Adipocyte (in vitro differentiated cells): Measurements from ENCODE around the gene FSTL1.
A peak's percentile ranks its signal among the peaks of the same experiment; 100 is the strongest.

Experiments
- DNase-seq: peaks from one replicate; pipeline ENCODE4 v3.0.0-alpha.2; 2015; ENCODE audit warnings: low read depth
- H3K27me3 ChIP-seq: replicated peaks from 2 replicates; pipeline ENCODE4 v1.7.0; 2013; ENCODE audit warnings: mild to moderate bottlenecking, low read length, moderate library complexity; ENCODE audit not compliant: control insufficient read depth, insufficient read depth
- H3K36me3 ChIP-seq: 2 replicates; pipeline ENCODE4 v1.7.0; 2013; ENCODE audit warnings: low read length, mild to moderate bottlenecking, moderate library complexity; ENCODE audit not compliant: control insufficient read depth, insufficient read depth, severe bottlenecking
- H3K4me1 ChIP-seq: 2 replicates; pipeline ENCODE4 v1.7.0; 2013; ENCODE audit warnings: mild to moderate bottlenecking, low read length, moderate library complexity; ENCODE audit not compliant: control insufficient read depth, insufficient read depth
- H3K4me3 ChIP-seq: 2 replicates; pipeline ENCODE4 v1.7.0; 2013; ENCODE audit warnings: mild to moderate bottlenecking, low read length, moderate library complexity
- H3K9ac ChIP-seq: 2 replicates; pipeline ENCODE4 v1.7.0; 2013; ENCODE audit warnings: mild to moderate bottlenecking, low read length, moderate library complexity
- H3K9me3 ChIP-seq: 2 replicates; pipeline ENCODE4 v1.7.0; 2013; ENCODE audit warnings: mild to moderate bottlenecking, low read length, moderate library complexity; ENCODE audit not compliant: control insufficient read depth

FSTL1 gene

DNA sequence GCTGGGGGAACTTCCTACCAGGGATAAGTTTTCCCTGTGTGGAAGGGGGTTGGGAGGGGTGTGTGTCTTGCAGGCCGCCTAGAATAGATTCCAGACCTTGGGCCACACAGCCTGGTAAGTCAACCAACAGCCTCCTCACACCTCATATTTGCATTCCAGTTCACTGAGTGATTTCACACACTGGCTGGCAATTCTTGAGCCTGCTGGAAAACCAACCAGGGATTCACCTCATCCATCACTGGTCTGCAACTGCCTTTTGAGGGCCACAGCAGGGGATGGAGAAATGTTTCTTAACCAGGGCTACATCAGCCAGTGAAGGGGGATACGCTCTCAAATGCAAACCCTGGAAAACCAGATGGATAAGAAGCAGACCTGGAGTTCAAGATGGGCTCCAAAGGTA lies 2.0 kb downstream of the FSTL1 start:
- Histone ChIP-seq H3K36me3 (peaks cover 46% of the 10 kb centered on the region), H3K4me3 (peak overlapping the region; percentile 88), H3K4me1 (peaks cover 62% of the 10 kb centered on the region), H3K9ac (peak overlapping the region; percentile 94), H3K9me3 (no peaks in the 10 kb centered on the region), H3K27me3 (no peaks in the 10 kb centered on the region)
- peak; percentile 70 for DNase-seq

DNA sequence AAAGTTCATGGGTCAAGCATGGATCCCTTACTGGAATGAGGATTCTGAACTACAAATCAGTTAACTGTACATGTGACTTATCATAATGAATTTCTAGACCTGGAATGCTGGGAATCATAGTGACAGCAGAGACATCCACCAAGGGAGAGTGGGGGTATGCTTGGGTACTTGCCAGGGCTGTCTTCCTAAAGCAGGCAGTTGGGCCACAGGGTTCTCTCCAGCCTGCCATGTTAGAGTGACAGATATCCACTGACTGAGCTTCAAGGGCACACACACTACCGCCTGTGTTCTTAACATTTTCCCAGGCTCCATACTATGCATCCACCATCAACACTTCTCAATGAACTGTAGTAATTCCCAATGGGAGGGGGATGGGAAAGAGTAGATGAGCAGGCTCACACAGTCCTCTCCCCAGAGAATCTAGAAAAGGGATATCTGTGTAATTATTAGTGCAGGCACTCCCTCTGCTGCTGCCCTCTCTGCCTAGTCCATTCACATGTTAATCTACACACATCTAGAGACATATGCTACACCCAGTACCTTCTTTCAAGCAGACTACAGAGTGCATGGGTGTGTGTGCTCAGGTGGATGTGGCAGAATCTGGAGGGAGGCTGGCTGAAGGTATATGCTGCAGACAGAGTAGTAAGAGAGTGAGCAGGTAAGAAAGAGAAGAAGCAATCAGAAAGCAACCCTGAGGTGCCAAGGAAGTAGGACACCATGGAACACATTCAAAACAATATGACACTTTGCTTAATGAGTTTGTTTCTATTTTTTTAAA lies 3.7 kb downstream of the FSTL1 start:
- Histone ChIP-seq H3K36me3 (peaks cover 54% of the 10 kb centered on the region), H3K9ac (peak overlapping the region; percentile 94), H3K4me3 (peak overlapping the region; percentile 88), H3K9me3 (no peaks in the 10 kb centered on the region), H3K27me3 (no peaks in the 10 kb centered on the region), H3K4me1 (peaks cover 73% of the 10 kb centered on the region)
- no peak for DNase-seq

DNA sequence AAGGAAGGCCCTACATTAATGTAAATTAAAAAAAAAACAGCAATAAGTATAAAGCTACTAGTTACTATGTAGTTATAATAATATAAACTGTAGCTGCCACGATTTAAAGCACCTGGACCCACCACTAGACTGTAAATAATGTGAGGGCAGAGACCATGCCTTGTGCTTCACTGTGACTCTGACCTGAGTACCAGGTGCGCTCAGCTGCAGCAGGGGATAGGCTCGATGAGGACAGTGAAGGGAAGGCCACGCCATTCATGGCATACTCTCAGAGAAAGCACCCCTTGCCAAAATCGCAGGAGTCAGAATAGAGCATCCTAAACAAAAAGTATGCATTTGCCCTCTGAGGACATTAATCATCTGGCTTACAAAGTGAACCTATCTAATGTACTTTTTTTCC lies 5.1 kb downstream of the FSTL1 start:
- no peaks in the 10 kb centered on the region for H3K9me3 ChIP-seq
- peaks cover 69% of the 10 kb centered on the region for H3K36me3 ChIP-seq
- DNase-seq = no peak
- H3K27me3 ChIP-seq = no peaks in the 10 kb centered on the region
- peak overlapping the region; percentile 94 for H3K9ac ChIP-seq
- H3K4me3 ChIP-seq = peak overlapping the region; percentile 88
- peaks cover 83% of the 10 kb centered on the region for H3K4me1 ChIP-seq

DNA sequence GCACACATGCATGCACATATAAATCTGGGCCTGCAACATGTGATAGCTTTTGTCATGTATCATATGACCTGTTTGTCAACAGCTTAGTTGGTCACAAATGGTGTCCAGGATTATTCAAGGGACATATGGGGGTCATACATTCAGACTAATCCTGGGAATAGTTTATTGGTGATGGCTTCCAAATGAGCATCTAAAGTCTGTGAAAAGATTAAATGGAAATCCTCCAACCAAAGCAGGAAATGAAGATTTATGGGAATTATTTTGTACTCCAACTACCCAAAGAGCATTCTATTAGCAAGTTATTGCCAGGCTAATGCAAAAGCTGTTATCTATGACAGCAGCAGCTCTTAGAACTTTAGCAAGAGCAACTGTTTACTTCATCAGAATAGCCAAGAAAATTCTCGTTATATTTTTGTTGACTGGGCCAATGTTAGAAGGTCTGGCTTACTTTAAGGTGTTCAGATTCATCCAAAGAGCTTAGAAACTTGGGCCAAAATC lies 7.1 kb downstream of the FSTL1 start:
- no peaks in the 10 kb centered on the region for H3K27me3 ChIP-seq
- peak overlapping the region; percentile 94 for H3K9ac ChIP-seq
- H3K9me3 ChIP-seq = no peaks in the 10 kb centered on the region
- no peak for DNase-seq
- H3K4me3 ChIP-seq = no peak overlapping the region
- H3K4me1 ChIP-seq = peaks cover 93% of the 10 kb centered on the region
- H3K36me3 ChIP-seq = peaks cover 85% of the 10 kb centered on the region

DNA sequence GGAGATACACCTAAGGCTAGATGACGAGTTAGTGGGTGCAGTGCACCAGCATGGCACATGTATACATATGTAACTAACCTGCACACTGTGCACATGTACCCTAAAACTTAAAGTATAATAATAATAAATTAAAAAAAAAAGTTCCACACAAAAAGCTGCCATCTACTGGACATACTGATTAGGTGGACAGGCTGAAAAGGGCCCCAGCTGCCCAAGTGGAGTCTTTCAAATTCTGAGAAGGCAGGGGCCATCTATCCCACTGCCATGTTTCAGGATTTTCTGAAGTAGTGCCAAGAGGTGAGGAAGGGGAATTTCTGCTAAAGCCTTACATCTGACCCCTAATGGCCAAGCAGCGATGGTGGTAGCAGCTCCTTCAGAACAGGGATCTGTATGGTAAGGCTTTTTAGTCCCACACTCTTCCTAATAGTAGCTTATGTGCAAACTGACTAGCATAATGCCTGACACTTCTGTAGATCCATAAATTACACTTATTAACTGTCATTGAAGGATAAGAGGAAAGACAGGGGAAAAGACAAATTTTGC lies 7.7 kb downstream of the FSTL1 start:
- H3K4me3 ChIP-seq = no peak overlapping the region
- H3K9me3 ChIP-seq = no peaks in the 10 kb centered on the region
- peaks cover 94% of the 10 kb centered on the region for H3K4me1 ChIP-seq
- H3K36me3 ChIP-seq = peaks cover 88% of the 10 kb centered on the region
- no peaks in the 10 kb centered on the region for H3K27me3 ChIP-seq
- peak overlapping the region; percentile 42 for H3K9ac ChIP-seq
- DNase-seq = peak; percentile 53

DNA sequence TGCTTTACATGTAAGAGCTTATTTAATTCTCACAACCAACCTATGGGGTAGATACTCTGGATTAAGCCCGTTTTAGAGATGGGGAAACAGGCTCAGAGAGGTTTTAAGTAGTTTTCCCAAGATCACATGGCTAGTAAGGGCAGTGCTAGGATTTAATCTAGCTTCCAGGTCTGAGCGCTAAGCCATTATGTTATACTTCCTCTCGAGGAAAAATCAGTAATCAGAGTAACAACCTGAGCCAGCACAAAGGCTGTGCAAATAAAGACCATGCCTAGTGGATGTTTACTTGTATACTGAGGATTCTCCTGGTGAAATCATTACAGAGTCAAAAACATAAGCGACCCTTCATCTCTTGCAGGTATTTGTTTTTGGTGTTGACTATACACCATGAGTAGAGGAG lies 9.0 kb downstream of the FSTL1 start:
- Histone ChIP-seq H3K9ac (peak overlapping the region; percentile 5), H3K4me3 (no peak overlapping the region), H3K36me3 (peaks cover 89% of the 10 kb centered on the region), H3K27me3 (no peaks in the 10 kb centered on the region), H3K9me3 (no peaks in the 10 kb centered on the region), H3K4me1 (peaks cover 94% of the 10 kb centered on the region)
- DNase-seq = no peak

DNA sequence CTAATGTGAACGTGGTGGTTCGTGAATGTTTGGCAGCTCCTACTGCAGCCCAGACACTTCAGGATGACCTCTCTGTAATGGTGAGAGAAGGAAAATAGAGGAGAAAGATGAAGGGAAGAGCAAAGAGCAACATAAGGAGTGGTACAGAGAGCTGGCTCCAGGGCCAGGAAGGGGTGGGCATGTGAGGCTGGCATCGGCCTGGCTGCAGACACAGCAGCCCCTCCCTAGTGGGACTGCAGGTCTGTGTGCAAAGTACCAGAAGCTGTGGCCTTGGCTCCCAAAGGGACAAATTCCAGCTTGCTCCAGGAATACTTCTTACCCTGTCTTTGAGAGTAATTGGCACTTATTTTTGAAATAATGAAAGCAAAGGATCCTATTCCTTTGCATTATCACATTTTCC lies 10.0 kb downstream of the FSTL1 start:
- no peak for DNase-seq
- Histone ChIP-seq H3K9me3 (no peaks in the 10 kb centered on the region), H3K4me3 (no peak overlapping the region), H3K9ac (peak overlapping the region; percentile 48), H3K36me3 (peaks cover 82% of the 10 kb centered on the region), H3K4me1 (peaks cover 94% of the 10 kb centered on the region), H3K27me3 (no peaks in the 10 kb centered on the region)

DNA sequence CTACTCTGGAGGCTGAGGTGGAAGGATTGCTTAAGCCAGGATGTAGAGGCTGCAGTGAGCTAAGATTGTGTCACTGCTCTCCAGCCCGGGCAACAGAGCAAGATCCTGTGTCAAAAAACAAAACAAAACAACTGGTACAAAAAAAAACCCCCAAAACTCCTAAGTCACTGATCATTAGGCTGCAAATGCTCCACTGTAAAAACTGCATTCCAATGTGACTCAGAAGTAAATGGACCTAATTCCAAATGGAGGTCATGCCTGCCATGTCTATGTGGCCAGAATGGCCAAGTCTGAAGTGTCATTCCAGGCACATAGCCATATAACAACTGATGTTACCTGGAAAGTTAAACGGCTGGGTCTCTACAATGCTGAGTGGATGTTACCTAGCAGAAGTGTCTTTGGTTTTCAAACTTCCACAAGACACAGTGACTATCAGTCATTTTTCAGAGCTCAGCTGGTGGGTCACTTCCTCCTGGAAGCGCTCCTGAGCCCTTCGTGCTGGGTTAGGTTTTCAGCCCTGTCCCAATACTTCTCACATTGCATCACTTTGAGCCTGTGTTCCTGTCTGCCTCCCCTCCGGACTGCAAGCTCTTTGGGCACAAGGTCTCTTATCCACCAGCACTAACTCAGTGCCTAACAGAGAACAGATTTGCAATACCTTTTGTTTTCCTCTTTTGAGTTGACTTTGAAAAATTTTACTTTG lies 10.6 kb downstream of the FSTL1 start:
- DNase-seq = no peak
- peaks cover 94% of the 10 kb centered on the region for H3K4me1 ChIP-seq
- peak overlapping the region; percentile 60 for H3K9ac ChIP-seq
- H3K9me3 ChIP-seq = no peaks in the 10 kb centered on the region
- peaks cover 75% of the 10 kb centered on the region for H3K36me3 ChIP-seq
- H3K4me3 ChIP-seq = peak overlapping the region; percentile 45
- H3K27me3 ChIP-seq = no peaks in the 10 kb centered on the region

DNA sequence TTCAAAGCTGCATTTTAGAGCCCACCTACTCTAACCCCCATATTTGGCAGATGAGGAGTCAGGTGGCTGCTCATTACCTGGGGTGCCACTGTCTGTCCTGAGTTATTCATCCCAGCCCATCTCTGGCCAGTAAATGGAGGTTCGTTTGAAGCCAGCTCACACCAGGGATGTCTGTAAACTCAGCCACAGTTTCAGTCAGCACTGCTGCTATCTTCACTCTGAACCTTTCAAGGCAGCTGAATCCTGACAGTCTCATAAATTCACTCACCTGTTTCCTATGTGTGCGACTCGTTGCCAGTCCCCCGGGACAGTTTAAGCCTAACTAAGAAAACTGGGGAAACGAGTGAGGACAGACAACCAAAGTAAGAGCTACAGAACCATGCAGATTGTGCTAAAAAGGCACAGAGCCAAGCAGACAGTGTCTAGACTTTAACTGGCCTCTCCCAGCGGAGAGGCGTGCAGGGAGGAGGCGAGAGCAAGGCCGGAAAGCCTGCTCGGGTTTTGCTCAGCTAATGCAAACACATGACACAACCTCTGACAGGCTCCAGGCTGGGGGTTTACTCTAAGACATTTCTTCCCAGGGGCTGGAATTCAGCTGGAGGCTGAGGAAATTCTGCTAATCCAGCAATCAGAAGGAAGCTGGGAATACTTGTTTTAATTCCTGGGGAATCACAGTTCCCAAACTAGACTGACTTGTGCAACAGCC lies 12.0 kb downstream of the FSTL1 start:
- Histone ChIP-seq H3K4me3 (peak overlapping the region; percentile 19), H3K9me3 (no peaks in the 10 kb centered on the region), H3K4me1 (peaks cover 92% of the 10 kb centered on the region), H3K36me3 (peaks cover 72% of the 10 kb centered on the region), H3K27me3 (no peaks in the 10 kb centered on the region), H3K9ac (peak overlapping the region; percentile 60)
- peak; percentile 87 for DNase-seq

DNA sequence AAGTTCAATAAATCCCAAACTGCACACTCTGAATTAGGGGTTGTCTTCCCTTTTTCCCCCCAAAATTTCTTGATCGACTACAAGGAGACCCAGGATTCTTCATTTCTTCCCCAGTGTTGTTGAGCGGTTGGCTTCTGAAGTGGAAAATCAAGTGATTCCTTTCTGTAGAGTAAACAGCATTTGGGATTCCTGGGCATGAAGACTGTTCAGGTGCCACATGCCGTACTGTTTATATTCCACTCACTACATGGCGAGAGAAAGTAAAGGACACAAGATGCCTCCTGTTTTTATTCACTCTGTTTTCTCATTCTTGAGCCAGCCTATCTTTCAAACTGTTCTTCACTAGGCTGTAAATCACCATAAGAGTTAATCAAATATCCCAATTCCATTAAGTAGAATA lies 12.6 kb downstream of the FSTL1 start:
- Histone ChIP-seq H3K27me3 (no peaks in the 10 kb centered on the region), H3K4me3 (no peak overlapping the region), H3K9ac (peak overlapping the region; percentile 60), H3K4me1 (peaks cover 92% of the 10 kb centered on the region), H3K36me3 (peaks cover 73% of the 10 kb centered on the region), H3K9me3 (no peaks in the 10 kb centered on the region)
- DNase-seq = no peak

DNA sequence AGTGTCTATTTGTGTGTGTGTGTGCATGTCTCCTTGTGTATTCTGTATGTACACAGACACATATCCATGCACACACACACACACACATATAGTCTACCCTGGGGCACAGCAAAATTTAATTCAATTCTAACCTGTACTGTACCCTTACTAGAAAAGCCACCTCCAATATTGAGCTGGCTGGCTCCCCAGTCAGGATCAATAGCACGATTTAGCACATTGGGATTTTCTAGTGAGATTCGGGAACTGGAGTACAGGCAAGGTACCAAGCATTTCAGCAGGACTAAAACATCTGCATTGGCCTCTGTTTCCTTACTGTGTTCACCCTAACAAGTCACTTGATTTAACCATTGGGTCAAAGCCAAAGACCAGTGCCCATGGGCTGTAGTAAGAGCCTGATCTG lies 13.2 kb downstream of the FSTL1 start:
- no peak overlapping the region for H3K4me3 ChIP-seq
- no peak for DNase-seq
- H3K9me3 ChIP-seq = no peaks in the 10 kb centered on the region
- H3K9ac ChIP-seq = peak overlapping the region; percentile 60
- H3K4me1 ChIP-seq = peaks cover 96% of the 10 kb centered on the region
- H3K36me3 ChIP-seq = peaks cover 78% of the 10 kb centered on the region
- H3K27me3 ChIP-seq = no peaks in the 10 kb centered on the region
